Measurements from ENCODE around the gene RAPGEF3.

Gene RAPGEF3

DNA sequence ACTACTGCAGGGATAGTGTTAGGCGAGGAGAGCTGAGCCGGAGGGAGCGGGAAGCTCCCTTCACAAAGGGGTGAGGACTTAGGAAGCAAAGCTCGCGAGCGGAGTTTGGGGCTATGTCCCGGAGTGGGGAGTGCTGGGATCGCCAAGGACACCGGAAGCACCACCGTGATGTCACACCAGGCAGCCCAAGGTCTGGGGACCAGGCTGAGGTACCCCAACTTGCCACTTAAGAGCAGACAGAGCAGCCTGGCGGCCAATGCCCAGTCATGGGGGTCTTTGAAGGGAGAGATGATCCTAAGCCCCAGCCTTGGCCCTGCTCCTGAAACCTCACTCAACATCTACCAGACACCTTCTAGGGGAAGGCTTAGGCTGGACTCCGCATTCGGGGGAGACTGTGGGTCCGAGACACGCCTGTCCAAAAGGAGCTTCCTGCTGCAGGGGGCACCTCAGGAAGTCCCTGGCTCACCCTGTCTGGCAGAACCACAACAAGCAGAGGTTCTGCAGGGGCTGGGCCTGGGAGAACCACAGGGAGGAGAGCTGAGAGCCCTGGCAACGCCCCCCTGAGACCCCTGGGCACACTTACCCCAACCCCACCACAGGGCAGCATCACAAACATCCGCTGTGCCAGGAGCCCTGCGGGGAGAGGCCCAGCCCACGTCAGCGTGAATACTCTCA lies 32.1 kb upstream of the RAPGEF3 start:
- DNase-seq: no peak

DNA sequence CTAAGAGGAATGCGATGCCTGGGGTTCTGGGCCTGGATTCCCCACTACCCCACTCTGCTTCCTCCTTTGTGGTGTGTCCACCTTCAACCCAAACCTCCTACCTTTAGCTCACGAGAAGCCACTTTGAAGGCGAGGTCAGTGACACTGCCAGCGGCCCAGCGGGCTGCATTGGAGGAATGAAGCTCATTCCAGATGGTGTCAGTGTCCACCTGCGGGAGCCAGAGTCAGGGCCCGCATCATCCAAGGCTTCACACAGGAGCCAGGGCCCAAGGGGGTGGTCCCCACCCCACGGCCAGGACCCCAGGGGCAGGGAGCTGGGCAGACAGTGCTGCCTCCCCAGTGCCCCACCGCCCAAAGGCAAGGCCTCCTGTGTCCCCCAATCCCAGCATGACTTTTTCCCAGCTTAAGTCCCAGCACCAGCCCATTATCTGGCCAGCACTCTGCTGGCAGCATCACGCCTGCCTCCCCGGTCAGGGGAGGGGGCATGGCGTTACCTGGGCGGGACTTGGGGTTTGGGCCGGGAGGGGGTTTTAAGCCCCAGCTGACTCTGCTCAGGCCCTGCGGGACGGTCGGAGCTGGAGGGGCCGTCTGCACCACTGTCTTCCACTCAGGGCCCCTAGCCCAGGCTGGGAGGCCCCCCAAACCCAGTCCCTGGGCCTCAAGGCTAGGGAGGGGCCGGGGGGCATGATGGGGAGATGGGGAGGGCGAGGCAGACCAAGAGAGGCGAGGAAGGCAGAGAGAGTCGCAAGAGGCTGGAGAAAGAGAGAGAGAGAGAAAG lies 31.2 kb upstream of the RAPGEF3 start:
- DNase-seq: no peak

DNA sequence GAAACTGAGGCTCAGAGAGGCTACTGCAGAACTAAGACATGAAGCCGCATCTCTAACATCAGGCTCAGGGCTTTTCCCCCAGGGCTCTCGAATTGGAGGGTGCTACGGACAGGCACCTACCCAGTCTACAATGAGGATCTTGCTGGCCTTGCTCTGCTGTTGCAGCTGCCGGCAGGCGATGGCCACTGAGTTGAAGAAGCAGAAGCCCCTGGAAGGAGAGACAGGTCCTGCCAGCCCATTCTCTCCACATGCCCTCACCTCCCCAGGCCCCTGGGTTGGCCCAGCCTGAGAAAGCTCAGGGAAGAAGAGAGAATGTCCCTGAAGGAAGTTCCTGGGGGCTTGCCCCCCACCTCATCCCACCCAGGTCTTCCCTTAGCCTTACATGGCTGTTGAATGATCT lies 30.5 kb upstream of the RAPGEF3 start:
- no peak for DNase-seq

DNA sequence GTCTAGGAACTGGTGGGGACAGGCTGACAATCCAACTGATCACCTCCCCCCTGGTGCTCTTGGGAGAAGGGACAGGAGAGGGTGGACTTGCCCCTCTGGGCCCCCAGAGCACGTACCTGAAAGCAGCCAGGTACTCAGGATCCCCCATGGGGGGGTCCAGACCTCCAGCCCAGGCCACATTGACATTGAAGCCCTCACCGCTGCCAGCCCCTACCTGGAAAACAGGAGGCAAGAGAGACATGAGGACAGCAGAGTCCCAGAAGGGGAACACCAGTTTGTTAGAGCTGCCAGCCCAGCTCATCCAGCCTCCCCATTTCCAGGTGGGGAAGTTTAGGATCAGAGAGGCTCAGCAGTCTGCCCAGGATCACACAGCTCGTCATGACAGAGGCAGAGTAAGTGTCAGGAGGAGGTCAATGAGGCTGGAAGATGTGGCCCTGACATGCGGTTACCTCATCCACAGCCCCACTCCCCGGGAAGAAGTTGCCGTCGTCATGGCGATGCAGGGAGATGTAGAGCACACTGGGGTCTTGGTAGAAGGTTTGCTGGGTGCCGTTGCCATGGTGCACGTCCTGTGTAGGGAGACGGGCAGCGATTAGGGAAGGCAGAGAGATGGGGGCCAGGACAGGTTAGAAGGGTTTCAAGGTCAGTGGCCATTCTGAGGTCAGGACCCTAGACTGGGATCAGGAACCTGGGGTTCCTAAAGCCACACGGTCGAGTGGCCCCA lies 29.1 kb upstream of the RAPGEF3 start:
- DNase-seq: no peak

DNA sequence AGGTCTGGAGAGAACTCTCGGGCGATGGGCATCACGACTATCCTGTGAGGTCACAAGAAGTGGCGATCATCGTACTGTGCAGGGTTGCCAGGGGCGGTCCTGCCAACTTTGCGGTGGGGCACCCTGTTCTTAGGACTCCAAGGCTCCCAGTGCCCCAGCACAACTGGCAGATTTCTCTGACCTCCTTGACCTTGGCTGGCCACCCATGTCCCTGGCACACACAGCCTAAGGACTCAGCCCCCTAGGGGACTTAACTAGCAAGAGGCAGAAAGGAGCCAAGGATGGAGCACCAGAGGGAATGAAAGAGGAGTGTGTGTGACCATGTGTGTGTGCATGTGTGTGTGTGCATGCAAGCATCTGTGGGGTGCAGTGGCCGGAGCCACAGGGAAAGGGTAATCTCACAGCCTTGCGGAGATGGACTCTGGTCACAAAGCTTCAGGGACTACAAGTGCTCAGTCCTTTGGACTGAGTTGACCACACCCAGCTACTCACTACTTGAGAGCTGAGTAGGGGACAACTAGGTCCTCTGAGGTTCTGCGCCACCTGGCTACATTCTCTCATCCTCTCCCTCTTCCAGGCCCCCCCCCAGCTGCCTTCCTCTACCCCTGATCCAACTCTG lies 28.1 kb upstream of the RAPGEF3 start:
- no peak for DNase-seq

DNA sequence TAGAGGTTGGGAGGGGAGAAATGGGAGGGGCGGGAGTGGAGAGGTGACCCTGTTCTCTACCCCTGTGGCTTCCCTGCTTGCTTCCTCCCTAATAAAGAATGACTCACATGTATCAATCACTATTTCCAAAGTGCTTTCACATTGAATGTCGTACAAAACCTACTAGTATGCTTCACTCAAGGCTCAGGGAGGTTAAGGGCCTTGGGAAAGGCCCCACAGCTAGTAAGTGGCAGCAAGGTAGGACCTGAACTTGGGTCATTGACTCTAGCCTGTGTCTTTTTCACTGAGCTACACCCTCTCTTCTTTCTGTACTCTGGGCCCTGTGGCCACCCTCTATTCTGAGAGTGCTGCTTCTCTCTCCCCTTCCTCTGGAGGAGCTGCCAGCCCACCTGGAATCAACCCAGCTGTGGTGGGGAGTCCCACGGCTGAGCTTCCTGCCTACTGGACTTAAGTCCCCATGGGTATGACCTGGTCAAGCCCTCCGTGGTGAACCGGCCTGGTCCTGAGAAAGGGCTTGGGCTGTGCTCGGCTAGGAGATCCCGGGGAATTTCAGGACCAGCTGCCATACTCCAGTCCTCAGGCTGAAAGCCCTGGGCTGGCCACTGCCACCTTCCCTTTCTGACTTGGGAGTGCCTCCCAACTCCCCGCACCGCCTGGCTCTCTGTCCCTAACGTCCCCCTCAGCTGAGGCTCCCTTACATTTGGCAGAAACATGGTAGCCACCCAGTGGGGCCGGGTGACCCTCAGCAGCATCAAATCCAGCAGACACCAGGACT lies 27.4 kb upstream of the RAPGEF3 start:
- DNase-seq: no peak

DNA sequence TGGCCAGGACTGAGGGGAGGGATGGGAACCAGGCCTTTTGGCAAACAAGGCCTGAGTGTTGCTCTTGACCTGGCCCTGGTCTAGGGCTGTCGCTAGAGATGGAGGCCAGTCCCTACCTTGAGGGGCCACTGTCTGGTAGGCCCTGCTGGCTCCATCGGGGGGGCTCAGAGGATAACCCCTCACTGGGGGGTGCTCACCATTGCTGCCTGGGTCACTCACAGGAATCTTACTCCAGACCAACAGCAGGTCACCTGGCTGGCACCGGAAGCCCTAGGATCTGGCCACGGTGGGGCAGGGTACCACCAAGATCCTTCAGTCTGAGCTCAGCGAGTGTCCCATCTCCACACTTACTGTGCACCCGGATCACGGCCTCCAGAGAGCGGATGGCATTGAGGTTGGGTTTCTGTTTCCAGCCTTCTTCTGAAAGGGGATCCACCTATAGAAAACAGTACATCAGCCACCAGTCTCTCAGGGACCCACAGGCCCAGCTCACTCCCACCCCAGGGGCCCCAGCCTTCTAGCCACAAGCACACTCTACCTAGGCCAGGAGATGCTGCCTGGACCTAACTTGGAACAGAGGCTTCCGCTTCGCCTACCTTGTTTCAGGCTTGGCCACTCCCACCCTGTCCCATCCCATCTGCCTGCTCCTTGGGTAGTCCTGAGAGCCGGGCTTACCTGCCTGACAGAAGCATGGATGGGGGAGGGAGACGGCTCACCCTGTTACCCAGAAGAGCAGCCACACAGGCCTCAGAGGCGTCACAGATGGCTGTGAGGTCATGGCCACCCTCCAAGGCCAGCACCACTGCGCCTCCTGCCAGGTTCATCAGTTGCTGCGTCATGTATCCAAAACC lies 26.6 kb upstream of the RAPGEF3 start:
- DNase-seq: no peak

DNA sequence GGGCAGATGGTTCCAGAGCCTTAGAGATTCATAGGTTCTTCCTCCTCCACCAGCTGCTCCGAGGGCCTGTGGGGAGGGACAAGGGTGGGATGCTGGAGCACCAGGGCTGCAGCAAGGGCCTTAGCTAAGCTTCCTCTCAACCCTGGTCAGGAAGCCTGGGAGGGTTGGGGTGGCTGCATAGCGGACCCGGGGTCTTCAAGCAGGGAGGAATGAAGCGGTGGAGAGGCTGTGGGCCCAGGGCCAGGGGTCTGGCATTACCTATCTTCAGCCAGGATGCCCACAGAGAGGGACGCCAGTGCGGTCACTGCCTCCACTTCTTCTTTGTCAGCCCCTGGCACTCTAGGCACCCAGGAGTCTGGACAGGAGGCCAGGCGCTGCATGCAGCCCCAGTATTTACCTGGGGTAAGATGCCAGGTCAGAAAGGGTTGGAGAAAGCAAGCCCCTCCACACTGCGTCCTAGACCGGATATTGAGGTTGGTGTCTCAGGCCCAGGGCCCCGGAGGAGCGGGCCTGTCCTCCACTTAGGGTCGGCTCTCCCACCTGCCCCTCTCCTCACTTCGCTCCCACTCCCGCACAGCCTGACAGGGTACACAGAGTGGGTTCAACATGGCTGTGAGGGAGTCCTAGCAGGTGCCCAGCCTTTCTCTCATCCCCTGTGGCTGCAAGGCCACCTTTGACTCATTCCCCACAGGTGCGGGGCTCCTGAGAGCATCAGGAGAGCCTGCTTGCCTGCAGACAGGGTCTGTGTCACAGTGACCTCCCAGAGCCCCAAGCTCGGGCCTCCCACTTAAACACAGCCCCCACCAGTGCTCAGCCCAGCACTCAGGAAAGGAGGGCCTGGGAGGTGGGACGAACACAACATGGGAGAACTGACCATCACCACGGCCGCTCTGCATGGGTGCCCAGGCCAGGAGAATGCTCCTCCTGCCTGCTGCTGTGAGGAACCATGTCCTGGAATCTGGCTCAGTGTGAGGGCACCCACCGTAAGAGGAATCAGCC lies 25.4 kb upstream of the RAPGEF3 start:
- no peak for DNase-seq

DNA sequence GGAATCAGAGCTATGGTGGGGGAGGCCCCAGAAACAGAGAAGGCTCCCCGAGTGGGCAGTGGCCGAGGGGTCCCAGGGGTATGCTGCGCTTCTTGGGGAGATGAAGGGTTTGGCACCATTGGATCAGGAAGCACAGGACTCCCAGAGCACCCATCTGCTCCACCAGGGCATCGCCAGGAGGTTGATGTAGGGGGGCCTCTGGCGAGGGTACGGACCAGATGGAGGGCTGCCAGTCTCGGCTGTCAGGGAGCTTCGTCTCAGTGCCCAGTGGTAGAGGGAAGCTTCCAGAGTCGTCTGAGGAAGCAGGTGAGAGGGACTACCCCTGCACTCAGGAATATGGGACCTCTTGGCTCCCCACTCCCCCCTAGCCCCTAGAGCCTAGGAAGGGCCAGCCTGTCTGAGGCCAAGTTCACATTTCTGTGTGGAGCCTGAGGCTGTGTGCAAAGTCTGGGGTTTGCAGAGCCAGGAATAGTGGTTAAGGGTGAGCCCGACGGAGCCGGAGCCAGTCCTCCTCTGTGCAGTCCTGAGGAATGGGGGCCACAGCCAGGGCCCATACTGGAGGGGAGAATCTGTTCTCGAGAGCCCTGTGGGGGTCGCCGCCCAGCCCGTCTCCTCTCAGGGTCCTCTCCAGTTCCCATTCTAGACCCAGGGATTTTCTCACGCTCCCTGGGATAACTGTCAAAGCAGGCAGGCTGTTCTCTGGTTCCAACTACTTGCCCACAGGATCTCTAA lies 24.5 kb upstream of the RAPGEF3 start:
- DNase-seq: no peak

DNA sequence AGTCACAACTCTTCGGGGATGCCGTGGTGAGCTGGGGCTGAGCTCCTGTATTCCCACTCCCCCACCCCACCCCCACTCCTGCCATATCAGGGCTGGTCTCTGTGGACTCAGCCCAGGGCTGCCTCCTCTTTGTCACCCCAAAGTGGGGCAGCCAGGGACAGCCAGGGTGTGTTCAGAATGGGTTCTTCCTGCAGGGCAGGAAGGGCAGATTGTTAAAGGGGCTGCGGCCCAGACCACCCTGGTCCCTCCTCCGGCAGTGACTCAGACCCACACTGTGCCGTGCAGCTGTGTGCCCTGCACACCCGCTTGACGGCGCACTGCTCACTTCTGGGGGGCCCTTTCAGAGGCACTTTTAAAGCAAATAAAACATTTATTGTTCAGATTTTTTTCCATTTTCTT lies 23.7 kb upstream of the RAPGEF3 start:
- no peak for DNase-seq

DNA sequence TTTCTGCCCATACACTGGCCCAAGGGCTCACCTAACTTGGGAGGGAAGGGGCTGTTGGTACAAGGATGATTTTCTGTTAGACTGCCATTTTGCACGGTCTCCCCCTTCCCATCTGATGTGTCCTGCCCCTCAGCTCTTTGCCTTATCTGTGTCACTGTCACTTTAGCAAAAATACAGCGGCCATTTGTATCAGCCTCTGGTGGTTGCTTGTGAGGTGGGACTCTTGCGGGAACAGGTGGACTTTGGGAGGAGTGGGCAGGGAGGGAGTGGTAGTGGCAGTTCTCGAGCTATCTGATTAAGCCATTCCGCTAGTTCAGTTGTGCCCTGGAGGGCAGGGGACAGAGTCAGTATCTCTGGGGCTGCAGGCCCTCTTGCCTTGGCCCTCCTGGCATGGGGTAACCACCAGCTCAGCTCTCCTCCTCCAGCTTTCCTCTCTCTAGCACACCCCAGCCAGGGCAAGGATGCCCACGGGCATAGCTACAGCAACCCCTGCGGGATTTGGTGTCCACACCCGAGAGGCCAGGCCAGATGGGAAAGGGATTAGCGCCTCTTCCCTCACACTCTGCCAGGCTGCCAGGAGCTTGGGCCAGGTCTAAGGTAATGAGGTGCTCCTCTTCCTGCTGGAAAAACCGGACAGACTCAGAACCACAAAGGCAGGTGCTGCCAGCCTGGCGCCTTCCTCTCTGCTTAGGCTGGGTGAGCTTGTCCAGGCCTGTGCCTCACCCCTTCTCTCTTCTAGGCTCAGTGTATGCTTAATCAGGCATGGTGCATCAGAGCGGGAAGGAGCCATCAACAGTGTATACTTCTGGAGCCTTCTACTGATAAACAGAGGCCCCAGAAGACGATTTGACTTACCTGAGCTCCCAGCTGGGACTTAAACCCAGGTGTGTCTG lies 23.0 kb upstream of the RAPGEF3 start:
- DNase-seq: no peak

DNA sequence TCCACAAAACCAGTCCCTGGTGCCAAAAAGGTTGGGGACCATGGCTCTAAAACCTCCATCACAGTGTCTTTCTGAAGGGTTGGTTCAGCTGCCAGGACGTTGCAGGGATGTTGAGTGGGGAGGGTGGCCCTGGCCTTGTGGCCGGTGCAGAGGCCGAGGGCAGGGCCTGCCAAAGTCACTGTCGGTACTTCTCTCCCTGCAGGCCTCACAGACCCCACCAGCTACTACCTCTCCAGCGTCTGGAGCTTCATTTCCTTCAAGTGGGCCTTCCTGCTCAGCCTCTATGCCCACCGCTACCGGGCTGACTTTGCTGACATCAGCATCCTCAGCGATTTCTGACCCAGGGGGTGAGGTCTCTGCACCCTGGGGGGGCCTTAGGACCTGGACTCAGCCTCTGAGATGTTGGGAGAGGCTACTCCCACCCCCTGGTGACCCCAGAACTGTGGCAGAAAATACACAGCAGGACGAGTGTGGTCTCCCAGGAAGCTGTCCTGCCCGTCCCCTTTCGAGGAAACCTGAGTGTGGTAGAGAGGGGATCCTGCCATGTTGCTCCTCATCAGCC lies 21.3 kb upstream of the RAPGEF3 start:
- no peak for DNase-seq

DNA sequence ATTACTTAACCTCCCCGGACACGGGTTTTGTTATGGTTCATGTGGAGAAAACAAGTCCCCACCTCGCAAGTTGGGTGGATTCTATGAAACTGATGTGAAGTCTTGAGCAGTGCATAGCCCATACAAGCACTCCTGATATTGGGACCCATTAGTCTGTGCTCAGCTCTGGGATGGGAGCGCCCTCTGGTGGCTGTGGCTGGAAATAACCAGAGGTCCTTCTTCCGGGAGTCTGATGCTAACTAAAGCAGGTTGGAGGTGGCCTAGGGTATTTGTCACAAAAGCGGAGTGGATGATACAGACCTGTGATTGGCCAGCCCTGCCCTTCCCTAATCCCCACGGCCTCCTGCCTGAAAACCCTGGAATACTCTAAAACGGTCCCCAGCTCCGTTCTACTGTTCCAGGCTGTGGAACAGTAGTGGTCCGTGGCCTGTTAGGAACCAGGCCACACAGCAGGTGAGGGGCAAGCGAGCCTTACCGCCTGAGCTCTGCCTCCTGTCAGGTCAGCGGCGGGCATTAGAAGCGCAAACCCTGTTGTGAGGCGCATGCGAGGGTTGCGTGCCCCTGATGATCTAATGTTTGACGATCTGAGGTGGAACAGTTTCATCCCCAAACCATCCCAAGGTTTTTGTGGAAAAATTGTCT lies 20.7 kb upstream of the RAPGEF3 start:
- peak; percentile 91 for DNase-seq

DNA sequence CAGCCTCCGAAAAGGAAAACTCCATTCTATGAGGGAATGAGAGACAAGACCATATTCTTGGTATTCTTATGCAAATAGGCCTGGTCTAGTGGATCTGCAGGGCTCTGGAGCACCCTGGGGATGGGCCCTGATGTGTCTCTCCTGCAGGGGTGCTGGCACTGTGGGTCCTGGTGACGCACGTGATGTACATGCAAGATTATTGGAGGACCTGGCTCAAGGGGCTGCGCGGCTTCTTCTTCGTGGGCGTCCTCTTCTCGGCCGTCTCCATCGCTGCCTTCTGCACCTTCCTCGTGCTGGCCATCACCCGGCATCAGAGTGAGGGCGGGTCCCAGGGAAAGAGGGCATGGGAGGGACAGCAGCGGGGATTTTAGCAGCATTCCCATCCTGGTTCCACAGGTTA lies 20.2 kb upstream of the RAPGEF3 start:
- no peak for DNase-seq

DNA sequence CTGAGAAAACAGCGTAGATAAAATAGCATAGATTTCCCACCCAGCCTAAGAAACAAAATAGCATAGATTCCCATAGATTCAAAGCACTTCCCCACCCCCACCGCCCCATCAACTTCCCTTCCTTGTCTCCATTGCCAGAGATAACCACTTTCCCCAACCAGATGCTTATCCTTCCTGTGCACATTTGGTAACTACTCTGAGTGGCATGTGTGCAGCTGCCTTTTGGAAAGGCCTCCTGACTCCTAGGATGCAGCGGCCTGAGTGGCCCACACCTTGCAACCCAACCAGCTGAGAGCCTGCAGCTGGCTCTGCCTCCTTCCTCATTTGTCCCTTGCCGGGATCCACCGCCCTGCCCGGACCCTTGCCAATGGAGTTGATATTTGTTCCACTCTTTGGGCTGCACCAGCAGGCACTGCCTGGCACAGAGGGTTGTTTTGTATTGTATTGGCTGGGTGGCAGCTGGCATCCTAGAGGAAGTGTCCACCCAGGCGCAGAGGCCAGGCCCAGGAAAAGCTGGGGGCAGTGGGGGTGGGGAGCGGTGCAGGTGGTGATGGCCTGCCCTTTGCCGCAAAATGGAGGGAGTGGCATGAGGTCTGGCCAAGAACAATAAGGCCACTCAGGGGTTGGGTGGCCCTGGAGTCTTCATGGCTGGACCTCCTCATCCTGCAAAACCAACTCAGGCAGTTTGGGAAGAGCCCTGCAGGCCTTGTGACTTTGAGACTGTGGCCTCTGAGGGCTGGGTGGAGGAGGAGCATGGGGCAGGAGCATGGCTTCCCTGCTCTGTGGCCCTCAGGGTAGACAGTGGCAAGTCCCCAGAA lies 19.3 kb upstream of the RAPGEF3 start:
- DNase-seq: no peak

DNA sequence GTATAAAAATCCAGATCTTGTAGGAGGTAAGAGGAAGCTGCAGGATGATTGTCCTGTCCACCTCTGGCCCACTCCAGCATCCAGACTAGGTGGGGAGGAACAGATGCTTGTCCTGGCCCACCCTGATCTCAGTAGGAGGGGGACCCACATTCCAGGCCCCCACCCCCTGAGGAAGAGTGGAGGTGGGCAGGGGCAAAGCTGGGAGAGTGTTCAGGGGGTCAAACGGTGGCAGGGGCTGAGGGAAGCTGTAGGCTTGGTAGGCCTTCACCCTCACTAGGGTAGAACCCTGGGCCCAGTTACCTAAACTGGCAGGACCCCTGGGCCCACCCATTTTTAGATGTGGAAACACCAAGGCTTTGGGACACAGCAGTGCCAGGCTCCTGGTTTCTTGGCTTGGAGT lies 18.5 kb upstream of the RAPGEF3 start:
- no peak for DNase-seq

All from CD4-positive, alpha-beta T cell treated with Interleukin-12 subunit alpha and Interleukin-12 subunit beta, for 1 hour (primary cell).